Daoy (cell line): Measurements from ENCODE around the gene FOXN3. TPM values are rescaled to one million over a fixed set of nuclear protein-coding genes. Genes with fewer than 3 reads are reported as not detected.
A peak's percentile ranks its signal among the peaks of the same experiment; 100 is the strongest.

Source experiments
- DNase-seq: peaks from one replicate; pipeline ENCODE4 v3.0.0-alpha.2; 2015; ENCODE audit warnings: low read depth
- total RNA-seq: library from RNA; depleted of rRNA; stranded (reverse); fragments of >200 nt; shearing (Covaris generic); gene quantifications from 2 replicates; pipeline ENCODE4 v1.2.3, GENCODE V29; 2014

Gene FOXN3
- total RNA-seq, 1 experiment from 2014 or later, result 17.7 TPM

DNA sequence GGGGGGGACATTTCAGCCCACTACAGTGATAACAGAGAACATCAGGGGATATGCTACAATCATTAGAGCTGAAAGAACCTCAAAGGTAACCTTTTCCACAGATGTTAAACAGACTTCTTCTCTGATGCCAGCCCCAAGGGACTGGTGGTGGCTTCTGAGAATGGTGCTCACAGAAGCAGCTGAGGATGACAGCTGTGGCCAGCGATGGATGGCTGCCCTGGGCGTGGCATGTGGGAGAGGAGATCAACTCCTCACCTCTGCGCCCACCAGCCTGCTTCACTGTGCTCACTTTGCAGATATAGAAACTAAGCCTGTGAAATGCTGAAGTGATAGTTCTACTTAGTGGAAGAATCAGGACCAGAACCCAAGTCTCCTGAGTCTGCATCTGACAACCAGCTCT lies 33.0 kb downstream of the FOXN3 start:
- no peak for DNase-seq

DNA sequence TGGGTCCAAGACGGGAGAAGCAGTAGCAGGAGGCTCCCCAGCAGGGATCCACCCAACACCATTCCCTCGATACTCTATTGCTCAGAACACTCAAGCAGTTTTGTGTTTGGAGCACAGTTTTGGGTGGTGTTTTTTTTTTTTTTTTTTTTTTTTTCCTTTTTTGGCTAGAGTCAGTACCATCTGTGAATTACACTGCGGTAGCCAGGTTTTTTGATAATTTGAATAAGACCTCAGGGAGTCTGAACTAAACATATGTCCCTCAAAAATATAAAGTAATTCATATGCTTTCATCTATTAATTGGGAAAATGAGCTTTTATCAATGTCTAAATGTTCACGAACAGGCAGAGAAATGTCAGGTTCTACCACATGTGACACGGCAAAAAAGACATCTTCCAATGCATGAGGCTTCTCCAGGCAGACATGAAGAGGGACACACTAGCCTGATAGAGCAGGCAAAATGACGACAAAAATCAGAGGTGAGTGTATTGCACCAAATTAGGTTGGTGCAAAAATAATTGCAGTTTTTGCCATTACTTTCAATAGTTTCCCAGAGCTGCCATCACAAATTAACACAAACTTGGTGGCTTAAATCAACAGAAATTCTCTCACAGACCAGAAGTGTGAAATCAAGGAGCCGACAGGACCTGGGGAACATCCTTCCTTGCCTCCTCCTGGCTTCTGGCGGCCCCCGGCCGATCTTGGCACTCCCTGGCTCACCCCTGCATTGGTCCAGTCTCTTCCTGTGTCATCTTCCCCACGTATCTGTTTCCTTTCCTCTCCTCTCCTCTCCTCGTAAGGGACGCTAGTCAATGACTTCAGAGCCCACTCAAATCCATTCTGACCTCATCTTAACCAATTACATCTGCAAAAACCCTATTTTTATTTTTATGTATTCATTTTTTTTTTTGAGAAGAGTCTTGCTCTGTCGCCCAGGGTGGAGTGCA lies 33.9 kb downstream of the FOXN3 start:
- DNase-seq, result no peak

DNA sequence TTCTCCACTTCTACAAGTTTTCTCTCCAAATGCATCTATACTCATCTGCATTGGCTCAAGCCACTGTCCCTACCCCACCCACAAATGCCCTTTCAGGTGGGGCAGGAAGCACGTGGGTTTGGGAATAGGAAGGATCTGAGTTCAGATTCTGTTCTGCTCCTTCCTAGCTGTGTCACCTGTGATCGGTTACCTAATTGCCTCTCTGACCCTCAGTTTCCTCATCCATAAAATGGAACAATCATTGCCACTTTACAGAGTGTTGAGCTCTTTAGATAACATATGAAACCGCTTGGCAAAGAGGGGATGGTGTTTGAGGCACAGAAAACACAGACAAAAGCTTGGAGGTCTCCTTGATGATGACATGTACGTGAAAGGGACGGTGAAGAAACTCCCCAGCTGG lies 34.5 kb downstream of the FOXN3 start:
- DNase-seq, result no peak

DNA sequence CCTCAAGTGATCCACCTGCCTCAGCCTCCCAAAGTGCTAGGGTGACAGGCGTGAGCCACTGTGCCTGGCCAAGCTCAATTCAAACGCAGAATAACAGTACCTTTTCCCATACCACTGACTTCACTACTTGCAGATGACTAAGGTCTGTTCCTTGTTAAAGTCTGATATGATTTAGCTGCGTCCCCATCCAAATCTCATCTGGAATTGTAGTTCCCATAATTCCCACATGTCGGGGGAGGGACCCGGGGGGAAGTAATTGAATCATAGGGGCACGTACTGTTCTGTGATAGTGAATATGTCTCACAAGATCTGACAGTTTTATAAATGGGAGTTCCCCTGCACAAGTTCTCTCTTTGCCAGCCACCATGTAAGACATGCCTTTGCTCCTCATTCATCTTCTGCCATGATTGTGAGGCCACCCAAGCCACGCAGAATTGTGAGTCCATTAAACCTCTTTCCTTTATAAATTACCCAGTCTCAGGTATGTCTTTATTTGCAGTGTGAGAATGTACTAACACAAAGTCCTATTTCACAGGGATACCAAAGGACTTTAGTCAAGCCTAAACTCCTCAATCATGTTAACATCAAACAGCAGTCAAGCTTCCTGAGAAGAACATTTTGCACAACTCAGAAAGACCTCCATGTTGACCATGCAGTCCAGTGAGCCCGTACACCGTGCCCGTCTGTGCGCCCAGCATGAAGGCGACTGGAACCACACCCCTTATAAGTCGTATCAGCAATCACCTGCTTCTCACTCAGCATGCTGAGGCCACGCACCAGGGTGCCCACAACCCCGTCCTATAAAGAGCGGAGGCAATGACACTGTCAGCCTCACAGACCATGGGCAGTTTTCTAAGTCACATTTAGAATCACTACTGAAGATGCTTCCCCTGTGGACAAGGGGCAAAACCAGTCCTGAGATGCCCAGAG lies 36.9 kb downstream of the FOXN3 start:
- DNase-seq, result no peak

DNA sequence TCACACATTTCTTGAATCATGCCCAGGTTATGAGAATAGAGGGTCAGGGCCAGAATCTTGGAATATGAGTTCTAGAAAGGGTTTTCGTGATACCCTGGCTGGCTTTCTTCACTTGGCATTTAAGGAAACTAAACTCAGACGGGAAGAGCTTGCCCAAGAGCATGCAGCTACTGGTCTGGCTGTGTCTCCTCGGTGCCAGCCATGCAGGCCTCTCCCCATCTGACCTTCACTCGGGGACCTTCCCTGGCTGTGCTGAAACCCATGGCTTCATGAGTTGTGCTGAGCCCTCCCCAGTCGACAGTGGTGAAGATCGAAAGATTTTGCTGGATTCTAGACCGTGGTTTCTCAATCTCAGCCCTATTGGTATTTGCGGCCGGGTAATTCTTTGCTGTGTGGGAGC lies 38.0 kb downstream of the FOXN3 start:
- no peak for DNase-seq

DNA sequence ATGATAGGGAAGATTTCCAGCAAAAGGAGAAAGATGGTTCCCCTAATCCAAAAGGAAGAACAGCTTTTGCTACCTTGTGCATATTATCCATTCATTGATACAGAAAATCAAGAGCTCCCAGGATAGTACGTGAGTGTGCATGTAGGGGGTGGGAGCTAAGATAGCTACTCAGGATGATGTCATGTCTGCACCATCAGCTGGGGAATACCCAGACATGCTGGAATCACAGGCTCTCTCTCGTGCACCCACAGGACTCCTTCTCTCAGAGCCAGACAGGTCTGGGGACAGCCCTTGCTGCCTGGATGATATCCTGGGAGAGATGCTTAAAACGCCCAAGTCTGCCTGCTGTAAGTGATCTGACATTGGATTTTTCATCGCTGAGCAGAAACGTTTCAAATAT lies 38.9 kb downstream of the FOXN3 start:
- DNase-seq, result peak; percentile 78

DNA sequence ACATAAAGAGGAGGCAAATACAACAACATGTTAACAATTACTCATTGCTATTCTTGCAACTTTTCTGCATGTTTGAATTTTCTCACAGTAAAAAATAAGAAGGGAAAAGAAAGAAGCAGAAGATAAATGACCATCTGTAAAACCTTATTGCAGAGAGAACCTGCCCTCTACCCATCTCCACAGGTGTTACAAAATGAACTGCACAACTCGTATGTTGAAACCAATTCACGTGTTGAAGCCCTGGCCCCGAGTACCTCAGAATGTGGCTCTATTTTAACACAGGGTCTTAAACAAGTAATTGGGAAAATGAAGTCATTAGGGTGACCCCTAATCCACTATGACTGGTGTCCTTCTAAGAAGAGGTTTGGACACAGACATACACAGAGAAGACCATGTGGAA lies 39.5 kb downstream of the FOXN3 start:
- DNase-seq, result no peak

DNA sequence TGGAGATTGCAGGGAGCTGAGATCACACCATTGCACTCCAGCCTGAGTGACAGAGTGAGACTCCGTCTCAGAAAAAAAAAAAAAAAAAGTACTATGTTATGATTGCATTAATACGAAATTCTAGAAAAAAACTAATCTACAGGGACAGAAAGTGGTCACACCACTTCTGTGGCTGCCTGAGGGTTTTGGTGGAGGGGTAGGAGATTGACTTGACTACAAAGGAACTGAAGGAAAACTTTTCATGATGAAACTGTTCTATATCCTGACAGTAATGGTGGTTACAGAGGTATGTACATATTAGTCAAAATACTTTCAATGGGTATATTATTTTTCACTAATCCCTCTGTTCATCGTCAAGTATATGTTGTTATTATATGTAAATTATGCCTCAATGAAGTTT lies 42.1 kb downstream of the FOXN3 start:
- DNase-seq, result no peak

DNA sequence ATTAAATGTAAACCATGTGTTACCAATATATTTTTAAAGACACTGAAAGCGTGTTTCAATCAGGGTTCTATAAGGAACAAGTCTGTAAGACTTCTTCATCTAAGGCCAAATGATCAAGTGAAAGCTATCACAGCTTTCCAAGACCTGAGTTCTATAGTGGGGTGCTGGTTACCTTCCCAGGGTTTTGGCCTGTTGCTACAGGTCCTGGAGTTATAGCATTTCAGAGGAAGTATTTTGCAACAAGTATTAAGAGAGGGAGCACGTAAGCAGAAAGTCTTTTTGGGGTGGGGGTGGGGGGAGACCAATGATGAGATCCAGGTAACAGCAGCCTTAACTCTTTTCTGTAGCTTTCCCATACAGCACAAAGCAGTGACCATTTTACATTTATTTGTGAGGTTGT lies 43.8 kb downstream of the FOXN3 start:
- no peak for DNase-seq

DNA sequence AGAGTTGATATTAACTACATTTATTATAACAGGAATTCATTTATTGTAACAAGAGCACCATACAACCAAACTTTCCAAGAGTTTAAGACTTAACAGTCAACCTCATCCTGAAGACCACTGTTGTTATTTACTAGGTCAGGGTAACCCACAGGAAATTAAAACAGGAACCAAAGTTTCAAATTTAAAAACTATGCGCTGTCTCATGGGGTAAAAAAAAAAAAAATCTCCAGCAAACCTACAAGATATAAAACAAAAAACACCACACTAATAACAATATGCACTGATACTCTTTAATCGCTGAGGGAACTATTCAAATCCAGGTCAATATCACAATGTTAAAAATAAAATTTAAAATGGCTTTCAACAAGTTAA lies 44.5 kb downstream of the FOXN3 start:
- no peak for DNase-seq

DNA sequence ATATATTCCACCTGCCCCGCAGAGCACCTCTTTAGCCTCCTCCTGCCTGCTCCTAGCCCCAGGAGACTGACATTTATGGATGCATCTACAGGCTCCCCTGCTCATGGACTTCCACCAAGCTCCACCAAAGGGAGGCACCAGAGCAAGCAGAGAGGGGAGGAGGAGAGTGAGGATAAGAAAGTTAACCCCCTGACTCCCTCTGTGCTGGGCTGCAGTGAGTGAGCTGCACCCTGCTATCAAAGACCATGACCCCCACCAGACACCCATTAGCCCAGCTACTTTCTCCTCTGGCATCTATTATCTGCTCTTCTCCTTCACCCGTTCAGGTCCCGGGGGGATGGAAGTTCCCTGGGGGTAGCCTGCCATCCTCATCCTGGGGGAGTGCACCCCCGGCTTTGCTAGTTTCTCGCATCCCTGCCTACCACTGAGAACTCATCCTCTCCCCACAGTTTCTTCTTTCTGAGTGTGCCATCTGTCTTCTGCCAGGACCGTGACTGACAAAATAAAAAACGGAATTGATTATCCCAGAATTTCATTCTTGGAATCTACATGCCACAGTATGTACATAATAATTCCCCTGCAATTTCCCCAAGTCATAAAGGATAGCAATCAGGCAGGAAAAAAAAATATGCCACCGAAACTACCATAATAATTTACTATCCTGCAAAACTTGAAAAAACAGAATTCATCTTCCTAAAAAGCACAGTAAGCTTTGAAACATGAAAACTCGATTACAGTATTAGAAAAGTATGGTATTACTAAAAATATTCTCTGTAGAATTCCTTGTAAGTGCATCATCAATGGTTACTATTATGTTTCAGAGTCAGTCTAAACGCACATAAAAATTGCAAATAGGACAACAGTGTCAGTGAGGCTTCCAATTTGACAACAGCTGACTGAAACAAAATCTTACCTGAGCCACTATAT lies 45.2 kb downstream of the FOXN3 start:
- no peak for DNase-seq

DNA sequence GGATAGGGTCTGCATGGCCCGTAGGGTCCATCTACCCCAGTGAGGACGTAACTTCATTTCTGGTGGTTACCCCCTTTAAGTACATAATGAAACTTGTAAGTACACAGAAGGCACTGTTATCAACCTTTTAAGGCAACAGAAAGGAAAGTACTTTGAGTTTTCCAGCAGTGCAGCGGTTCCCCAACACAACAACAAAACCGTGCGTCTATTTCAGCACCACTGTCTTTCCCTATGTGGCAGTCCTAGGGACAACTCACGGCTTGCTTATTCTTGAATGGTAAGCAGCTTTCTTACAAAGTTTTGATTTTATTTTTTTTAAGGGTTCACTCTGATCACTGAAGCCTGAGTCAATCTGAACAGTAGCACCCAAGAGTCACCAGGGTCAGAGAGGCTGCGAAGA lies 46.3 kb downstream of the FOXN3 start:
- DNase-seq, result no peak

DNA sequence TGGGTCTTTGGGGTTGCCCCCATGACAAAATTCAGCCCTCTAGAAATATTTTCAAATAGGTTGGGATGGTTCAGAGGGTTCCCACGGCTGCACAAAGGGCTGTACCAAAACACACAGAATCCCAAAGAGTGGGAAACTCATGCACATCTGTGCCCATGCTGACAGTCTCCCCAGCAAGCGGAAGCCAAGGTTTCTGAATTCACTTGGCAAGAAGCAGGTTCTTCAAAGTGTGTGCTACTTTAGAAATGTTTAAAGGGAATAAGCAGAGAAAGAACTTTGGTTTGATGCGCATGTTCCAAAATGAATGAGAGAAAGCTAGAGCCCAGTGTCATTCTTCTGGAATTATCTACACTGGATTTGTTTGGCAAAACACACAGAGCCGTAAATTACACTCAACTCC lies 46.7 kb downstream of the FOXN3 start:
- DNase-seq, result no peak

DNA sequence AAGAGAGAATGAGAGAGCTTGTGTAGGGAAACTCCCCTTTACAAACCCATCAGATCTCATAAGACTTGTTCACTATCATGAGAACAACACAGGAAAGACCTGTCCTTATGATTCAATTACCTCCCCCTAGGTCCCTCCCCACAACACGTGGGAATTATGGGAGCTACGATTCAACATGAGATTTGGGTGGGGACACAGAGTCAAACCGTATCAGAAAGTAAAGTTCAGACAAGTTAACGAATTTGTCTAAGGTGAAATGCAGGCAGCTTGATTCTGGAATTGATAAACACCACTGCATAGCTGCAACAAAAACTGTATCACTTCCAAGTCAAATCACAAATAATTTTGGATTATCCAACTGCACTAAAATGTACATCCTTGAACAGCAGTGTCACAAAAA lies 47.4 kb downstream of the FOXN3 start:
- DNase-seq, result no peak

DNA sequence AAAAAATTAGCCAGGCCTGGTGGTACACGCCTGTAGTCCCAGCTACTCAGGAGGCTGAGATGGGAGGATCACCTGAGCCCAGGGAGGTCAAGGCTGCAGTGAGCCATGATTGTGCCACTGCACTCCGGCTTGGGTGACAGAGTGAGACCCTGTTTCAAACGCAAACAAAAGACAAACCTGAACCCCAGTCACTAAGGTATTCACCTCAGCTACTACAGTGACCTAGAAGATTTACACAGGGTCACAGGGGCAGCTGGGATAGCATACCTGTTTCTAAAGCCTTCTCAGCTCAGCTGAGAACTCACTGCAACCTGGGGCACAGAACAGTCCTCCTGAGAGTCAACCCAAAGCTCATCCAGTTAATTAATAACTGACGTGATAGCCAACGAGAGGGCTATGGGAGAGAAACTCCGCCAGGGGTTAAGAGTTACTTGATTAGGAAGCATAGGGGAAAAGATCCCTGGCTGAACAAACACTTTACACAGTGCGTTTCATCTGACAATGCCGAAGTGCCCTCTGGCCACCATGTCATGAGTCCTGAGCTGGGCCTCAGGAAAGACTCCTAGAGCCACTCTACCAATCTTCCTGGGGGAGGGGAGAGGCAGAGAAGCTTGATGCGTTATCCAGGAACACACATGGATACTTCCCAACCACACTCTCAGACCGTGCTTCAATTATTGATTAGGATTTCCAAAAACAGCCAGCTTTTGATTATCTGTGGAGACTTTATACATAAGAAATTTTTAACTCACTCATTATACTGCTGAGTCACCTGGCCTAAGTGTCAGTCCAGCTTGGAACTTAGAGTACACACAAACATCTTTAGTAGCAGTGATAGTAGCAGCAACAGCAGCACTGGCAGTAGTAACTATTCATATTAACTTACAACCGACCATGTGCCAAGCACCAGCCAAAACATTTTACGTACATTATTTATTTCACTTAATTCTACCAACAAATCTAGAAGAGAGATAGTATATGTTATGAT lies 48.2 kb downstream of the FOXN3 start:
- DNase-seq, result no peak

DNA sequence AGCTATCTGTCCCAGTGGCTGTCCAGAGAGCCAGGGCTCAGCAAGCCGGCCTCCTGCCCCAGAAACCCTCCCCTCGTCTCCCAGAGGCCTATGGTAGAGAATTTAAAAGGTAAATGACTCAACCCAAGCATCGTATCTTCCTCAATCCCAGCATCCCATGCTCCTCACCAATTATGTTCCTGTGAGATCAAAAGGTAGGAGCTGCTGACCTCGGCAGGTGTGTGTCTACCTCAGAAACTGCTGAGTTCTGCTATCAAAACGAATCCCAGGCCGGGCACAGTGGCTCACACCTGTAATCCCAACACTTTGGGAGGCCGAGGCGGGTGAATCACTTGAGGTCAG lies 49.3 kb downstream of the FOXN3 start:
- no peak for DNase-seq

DNA sequence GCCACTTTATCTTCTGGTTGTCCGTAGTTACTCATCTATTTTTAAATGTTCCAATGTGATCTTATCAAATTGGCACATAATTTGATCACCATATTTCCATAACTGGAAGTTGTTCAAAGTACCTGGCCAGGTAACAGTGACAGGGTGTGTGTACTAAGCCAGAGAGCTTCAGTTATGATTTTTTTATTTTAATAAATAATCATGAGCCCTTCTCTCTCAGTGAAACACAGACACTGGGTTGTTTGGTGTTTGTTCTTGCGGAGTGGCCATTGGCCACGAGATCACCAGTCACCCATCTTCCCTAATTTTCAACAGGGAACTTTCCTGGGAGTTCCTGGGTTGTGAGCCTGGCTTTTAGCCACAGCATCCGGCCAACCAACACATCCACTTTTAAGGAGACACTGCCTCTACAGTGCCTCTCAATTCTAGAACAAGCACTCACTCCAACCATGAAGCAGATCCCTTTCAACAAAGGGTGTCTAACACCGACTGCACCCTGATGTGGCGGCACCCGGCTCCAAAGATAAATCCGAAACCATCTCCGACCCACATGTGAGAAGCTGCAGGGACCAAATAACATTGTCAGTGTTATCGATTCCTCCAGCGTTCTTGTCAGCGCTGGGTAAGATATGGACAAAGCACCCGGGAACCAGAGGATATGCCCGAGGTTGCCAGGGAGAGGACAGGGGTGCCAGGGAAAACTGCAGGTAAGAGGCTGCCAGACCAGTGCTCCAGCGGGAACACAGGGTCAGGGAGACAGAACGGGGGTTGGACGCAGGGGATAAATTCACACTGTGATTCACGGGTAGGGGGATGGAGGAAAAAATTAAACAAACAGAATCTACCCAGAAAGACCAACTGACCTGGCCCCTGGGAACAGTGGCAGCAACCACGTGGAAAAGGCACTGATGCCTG lies 49.9 kb downstream of the FOXN3 start:
- DNase-seq, result no peak

DNA sequence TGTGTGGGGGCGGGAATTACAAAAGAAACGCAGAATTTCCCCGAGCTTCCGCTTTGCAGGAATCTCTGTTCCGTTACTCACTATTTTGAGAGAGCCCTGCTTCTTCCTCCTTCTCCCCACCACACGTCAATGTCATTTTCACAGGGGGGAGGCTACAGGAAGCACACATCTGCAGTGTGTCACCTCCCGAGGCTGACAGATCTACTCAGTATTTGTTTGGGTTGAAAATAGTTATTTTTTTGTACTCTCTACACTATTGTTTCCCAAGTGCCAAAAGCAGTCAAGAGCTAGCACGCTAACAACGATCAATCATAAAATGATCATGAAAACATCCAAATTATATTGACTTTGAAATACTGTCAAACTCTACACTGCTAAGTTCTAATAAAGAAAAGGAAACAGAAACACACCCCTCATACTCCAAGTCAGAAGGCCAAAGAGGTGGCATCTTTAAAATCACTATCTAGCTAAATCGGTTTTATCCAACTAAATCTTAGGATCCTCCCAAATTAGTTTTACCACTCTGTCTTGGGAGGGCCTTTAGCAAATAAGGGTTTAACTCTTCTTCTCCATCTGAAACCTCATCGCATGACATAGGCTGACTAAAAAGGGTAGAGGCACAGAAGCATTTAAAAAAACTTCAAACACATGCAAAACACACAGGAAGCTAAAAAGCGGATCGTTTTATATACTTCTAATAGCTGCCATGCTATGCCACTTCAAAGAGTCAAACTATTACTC lies 51.8 kb downstream of the FOXN3 start:
- no peak for DNase-seq

DNA sequence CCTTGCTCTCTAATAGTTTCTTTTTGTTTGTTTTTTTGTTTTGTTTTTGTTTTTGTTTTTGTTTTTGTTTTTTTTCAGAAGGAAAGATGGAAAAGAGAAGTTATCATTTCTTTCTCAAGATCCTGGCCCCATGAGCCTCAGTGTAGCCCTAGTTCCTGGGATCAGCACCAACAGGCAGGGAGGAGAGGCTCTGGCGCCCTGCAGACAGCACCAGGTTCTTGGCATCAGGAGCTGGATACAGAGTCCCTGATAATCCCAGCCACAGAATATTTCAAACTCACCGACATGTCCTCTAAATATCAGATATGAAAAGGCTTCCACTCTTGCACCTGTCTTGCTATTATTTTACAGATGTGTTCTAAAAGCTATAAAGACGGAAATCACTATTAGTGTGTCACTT lies 52.7 kb downstream of the FOXN3 start:
- DNase-seq, result no peak
